Tibial nerve (tissue), 4 donors: ENCODE results near the gene RNF145. TPM values are rescaled to one million over a fixed set of nuclear protein-coding genes. Genes with fewer than 3 reads are reported as not detected.
A peak's percentile ranks its signal among the peaks of the same experiment; 100 is the strongest.

Experiments
- DNase-seq, 2 donors: peaks; one replicate each; pipeline ENCODE4 v3.0.0-alpha.2; 2019; ENCODE audit warnings: low spot score in 2 of 2
- H3K27ac ChIP-seq, 4 donors: fragments of 200-600 bp; sonication (generic) in 3 of 4; one replicate each; pipeline ENCODE4 v1.5.1; 2017 to 2019; ENCODE audit warnings: mild to moderate bottlenecking in 1 of 4
- H3K27me3 ChIP-seq, 2 donors: fragments of 200-600 bp; sonication (generic) in 1 of 2; one replicate each; pipeline versions ENCODE4 v1.5.1 to v1.6.0; 2017 to 2019
- H3K36me3 ChIP-seq, 3 donors: fragments of 200-600 bp; sonication (generic); one replicate each; pipeline ENCODE4 v1.5.1; 2018 to 2019
- H3K4me1 ChIP-seq, 4 donors: fragments of 200-600 bp; sonication (generic) in 3 of 4; one replicate each; pipeline ENCODE4 v1.5.1; 2017 to 2019
- H3K4me3 ChIP-seq, 4 donors: fragments of 200-600 bp; sonication (generic) in 3 of 4; one replicate each; pipeline ENCODE4 v1.5.1; 2017 to 2019; ENCODE audit warnings: mild to moderate bottlenecking in 1 of 4, moderate library complexity in 1 of 4
- H3K9me3 ChIP-seq, 4 donors: fragments of 200-600 bp; sonication (generic) in 3 of 4; one replicate each; pipeline ENCODE4 v1.5.1; 2017 to 2019
- CTCF ChIP-seq, 5 experiments: fragments of 200-600 bp in 3 of 5; fragments of 450-650 bp in 2 of 5; sonication (generic) in 3 of 5; IDR thresholded peaks; one replicate each; pipeline ENCODE4 v1.5.1; 2016 to 2019; ENCODE audit warnings: antibody characterized with exemption in 5 of 5, mild to moderate bottlenecking in 3 of 5, moderate library complexity in 2 of 5
- EP300 ChIP-seq, 2 donors: sonication (generic); formaldehyde crosslinking; IDR thresholded peaks; one replicate each; pipeline ENCODE4 v1.6.1; 2017; ENCODE audit warnings: antibody characterized with exemption in 2 of 2, mild to moderate bottlenecking in 1 of 2
- POLR2A ChIP-seq, 2 donors: fragments of 450-650 bp; IDR thresholded peaks; one replicate each; pipeline ENCODE4 v1.6.1; 2017; ENCODE audit warnings: antibody characterized with exemption in 2 of 2, mild to moderate bottlenecking in 2 of 2, moderate library complexity in 2 of 2
- WGBS, 2 donors: methylation state at CpG; one replicate each; pipeline ENCODE4 v1.1.5; 2018; 5-methylcytosine and 5-hydroxymethylcytosine counted together
- total RNA-seq, 4 donors: library from RNA; depleted of rRNA; stranded (reverse); fragments of >200 nt; gene quantifications; one replicate each; pipeline ENCODE4 v1.1.0, GENCODE V29; 2016

The RNF145 gene
- total RNA-seq, 4 donors from 2014 or later: 40.2 to 65.1 (median 50.4) TPM

GRCh38 chr5:159212657-159213462 lies 3.5 kb upstream of the RNF145 start:
- peaks cover 0 to 7% (median 3%) of the 10 kb centered on the region in 4 donors for H3K4me1 ChIP-seq
- no peaks in the 10 kb centered on the region for H3K27me3 ChIP-seq
- DNase-seq: no peak
- no peak for TF ChIP-seq POLR2A (IDR thresholded peaks at IDR 0.05)
- no peak for TF ChIP-seq CTCF (IDR thresholded peaks at IDR 0.05)
- no peak for TF ChIP-seq EP300 (IDR thresholded peaks at IDR 0.05)
- H3K27ac ChIP-seq: no peak overlapping the region
- WGBS, 2 donors: 78 to 87% methylated on average over 7 of the region's 7 CpGs
- H3K36me3 ChIP-seq: no peaks in the 10 kb centered on the region
- no peak overlapping the region for H3K4me3 ChIP-seq
- no peaks in the 10 kb centered on the region for H3K9me3 ChIP-seq

GRCh38 chr5:159211729-159212174 lies 2.4 kb upstream of the RNF145 start:
- no peak overlapping the region for H3K4me3 ChIP-seq
- TF ChIP-seq CTCF (IDR thresholded peaks at IDR 0.05) (no peak), EP300 (IDR thresholded peaks at IDR 0.05) (no peak), POLR2A (IDR thresholded peaks at IDR 0.05) (no peak)
- no peaks in the 10 kb centered on the region for H3K27me3 ChIP-seq
- H3K4me1 ChIP-seq: peaks cover 0 to 13% (median 8%) of the 10 kb centered on the region in 4 donors
- no peak for DNase-seq
- WGBS, 2 donors: 40 to 53% methylated on average over 4 of the region's 4 CpGs
- no peaks in the 10 kb centered on the region for H3K9me3 ChIP-seq
- H3K27ac ChIP-seq: no peak overlapping the region
- H3K36me3 ChIP-seq: no peaks in the 10 kb centered on the region

GRCh38 chr5:159210846-159211245 lies 1.5 kb upstream of the RNF145 start:
- Histone ChIP-seq H3K4me3 (no peak overlapping the region), H3K9me3 (no peaks in the 10 kb centered on the region), H3K36me3 (no peaks in the 10 kb centered on the region), H3K4me1 (peaks cover 0 to 22% (median 14%) of the 10 kb centered on the region in 4 donors), H3K27me3 (no peaks in the 10 kb centered on the region), H3K27ac (no peak overlapping the region)
- 57 to 73% methylated on average over 1 of the region's 1 CpG for WGBS, 2 donors
- DNase-seq: no peak
- no peak for TF ChIP-seq EP300 (IDR thresholded peaks at IDR 0.05)
- no peak for TF ChIP-seq CTCF (IDR thresholded peaks at IDR 0.05)
- TF ChIP-seq POLR2A (IDR thresholded peaks at IDR 0.05): no peak

GRCh38 chr5:159210210-159210661 lies 883 bp upstream of the RNF145 start:
- Histone ChIP-seq H3K4me3 (peak overlapping the region in 1 of 4 donors; percentile 95), H3K27ac (peak overlapping the region in 2 of 4 donors; percentile 71 to 92), H3K4me1 (peaks cover 0 to 28% (median 20%) of the 10 kb centered on the region in 4 donors), H3K9me3 (no peaks in the 10 kb centered on the region), H3K27me3 (no peaks in the 10 kb centered on the region), H3K36me3 (no peaks in the 10 kb centered on the region)
- no peak for DNase-seq
- 70 to 72% methylated on average over 4 of the region's 4 CpGs for WGBS, 2 donors
- TF ChIP-seq POLR2A (IDR thresholded peaks at IDR 0.05) (no peak), CTCF (IDR thresholded peaks at IDR 0.05) (no peak), EP300 (IDR thresholded peaks at IDR 0.05) (no peak)
